Measurements from ENCODE around the gene DHX15.

DNA sequence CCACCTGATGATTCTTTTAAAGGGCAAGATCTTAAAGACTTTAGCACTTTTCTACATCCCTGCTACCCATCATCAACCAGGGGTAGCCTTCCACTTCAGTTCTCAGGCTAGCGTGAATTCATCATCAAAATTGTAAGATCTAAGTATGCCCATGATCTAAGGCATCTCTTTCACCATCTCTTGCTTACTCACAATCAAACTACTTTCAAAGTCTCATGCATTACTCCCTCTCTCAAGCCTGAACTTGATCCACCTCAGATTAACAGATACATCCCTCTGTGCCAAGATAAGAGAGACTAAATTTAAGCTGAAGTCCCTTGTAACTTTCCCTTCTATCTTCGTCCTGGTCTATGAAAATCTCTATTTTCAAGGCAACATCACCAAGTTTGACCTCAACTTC lies 62.8 kb downstream of the DHX15 start:
- TF ChIP-seq EP300 (IDR thresholded peaks at IDR 0.05; ENCODE audit: low read length) (no peak), PHF21A (IDR thresholded peaks at IDR 0.05; ENCODE audit: borderline replicate concordance, low read depth) (no peak), FOXA3 (CRISPR knock-in tag; conservative IDR thresholded peaks at IDR 0.05 in 1 of 2, IDR thresholded peaks at IDR 0.05 in 1 of 2) (no peak), FOXA1 (IDR thresholded peaks at IDR 0.05; ENCODE audit: borderline replicate concordance) (no peak), ZNF384 (IDR thresholded peaks at IDR 0.05; ENCODE audit: low read depth, low read length) (no peak)
- TF ChIP-seq, protein P1, sequence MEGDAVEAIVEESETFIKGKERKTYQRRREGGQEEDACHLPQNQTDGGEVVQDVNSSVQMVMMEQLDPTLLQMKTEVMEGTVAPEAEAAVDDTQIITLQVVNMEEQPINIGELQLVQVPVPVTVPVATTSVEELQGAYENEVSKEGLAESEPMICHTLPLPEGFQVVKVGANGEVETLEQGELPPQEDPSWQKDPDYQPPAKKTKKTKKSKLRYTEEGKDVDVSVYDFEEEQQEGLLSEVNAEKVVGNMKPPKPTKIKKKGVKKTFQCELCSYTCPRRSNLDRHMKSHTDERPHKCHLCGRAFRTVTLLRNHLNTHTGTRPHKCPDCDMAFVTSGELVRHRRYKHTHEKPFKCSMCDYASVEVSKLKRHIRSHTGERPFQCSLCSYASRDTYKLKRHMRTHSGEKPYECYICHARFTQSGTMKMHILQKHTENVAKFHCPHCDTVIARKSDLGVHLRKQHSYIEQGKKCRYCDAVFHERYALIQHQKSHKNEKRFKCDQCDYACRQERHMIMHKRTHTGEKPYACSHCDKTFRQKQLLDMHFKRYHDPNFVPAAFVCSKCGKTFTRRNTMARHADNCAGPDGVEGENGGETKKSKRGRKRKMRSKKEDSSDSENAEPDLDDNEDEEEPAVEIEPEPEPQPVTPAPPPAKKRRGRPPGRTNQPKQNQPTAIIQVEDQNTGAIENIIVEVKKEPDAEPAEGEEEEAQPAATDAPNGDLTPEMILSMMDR (IDR thresholded peaks at IDR 0.05 in 2 of 3, conservative IDR thresholded peaks at IDR 0.05 in 1 of 3; ENCODE audit: insufficient read depth in 2 of 3, low read depth in 1 of 3, low read length in 3 of 3), result no peak
- TF ChIP-seq, protein P2, sequence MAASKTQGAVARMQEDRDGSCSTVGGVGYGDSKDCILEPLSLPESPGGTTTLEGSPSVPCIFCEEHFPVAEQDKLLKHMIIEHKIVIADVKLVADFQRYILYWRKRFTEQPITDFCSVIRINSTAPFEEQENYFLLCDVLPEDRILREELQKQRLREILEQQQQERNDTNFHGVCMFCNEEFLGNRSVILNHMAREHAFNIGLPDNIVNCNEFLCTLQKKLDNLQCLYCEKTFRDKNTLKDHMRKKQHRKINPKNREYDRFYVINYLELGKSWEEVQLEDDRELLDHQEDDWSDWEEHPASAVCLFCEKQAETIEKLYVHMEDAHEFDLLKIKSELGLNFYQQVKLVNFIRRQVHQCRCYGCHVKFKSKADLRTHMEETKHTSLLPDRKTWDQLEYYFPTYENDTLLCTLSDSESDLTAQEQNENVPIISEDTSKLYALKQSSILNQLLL (CRISPR knock-in tag; IDR thresholded peaks at IDR 0.05; ENCODE audit: borderline replicate concordance), result no peak

All from K562 (cell line).